ENCODE results near the gene TMEM82.

The TMEM82 gene

GRCh38 chr1:15767941-15768340, 25.6 kb downstream of the TMEM82 start:
- no peak overlapping the region for H3K4me3 ChIP-seq (ENCODE audit: low read depth, low read length)
- DNase-seq (ENCODE audit: low read depth): no peak
- no peak for TF ChIP-seq CTCF (IDR thresholded peaks at IDR 0.05; ENCODE audit: low read depth, low read length, missing control alignments)

GRCh38 chr1:15768388-15768787, 26.1 kb downstream of the TMEM82 start:
- no peak for DNase-seq (ENCODE audit: low read depth)
- no peak for TF ChIP-seq CTCF (IDR thresholded peaks at IDR 0.05; ENCODE audit: low read depth, low read length, missing control alignments)
- no peak overlapping the region for H3K4me3 ChIP-seq (ENCODE audit: low read depth, low read length)

- no peak for DNase-seq (ENCODE audit: low read depth)
- no peak overlapping the region for H3K4me3 ChIP-seq (ENCODE audit: low read depth, low read length)
- TF ChIP-seq CTCF (IDR thresholded peaks at IDR 0.05; ENCODE audit: low read depth, low read length, missing control alignments): no peak
These were observed 28.1 kb downstream of the TMEM82 start for GRCh38 chr1:15770313-15770962.

GRCh38 chr1:15771836-15772515, 29.7 kb downstream of the TMEM82 start:
- no peak overlapping the region for H3K4me3 ChIP-seq (ENCODE audit: low read depth, low read length)
- no peak for DNase-seq (ENCODE audit: low read depth)
- TF ChIP-seq CTCF (IDR thresholded peaks at IDR 0.05; ENCODE audit: low read depth, low read length, missing control alignments): no peak

GRCh38 chr1:15775706-15776105, 33.4 kb downstream of the TMEM82 start:
- no peak for TF ChIP-seq CTCF (IDR thresholded peaks at IDR 0.05; ENCODE audit: low read depth, low read length, missing control alignments)
- H3K4me3 ChIP-seq (ENCODE audit: low read depth, low read length): no peak overlapping the region
- DNase-seq (ENCODE audit: low read depth): no peak

GRCh38 chr1:15777909-15778707, 35.8 kb downstream of the TMEM82 start:
- TF ChIP-seq CTCF (IDR thresholded peaks at IDR 0.05; ENCODE audit: low read depth, low read length, missing control alignments): no peak
- H3K4me3 ChIP-seq (ENCODE audit: low read depth, low read length): no peak overlapping the region
- DNase-seq (ENCODE audit: low read depth): no peak

All from GM12864 (cell line).